HUES48 (cell line): Measurements from ENCODE around the gene SMR3B.

ENCODE experiments used
- H3K27ac ChIP-seq: one replicate; pipeline ENCODE4 v1.7.0; 2013; ENCODE audit warnings: low read depth, low read length, inconsistent platforms
- H3K27me3 ChIP-seq: 2 replicates; pipeline ENCODE4 v1.6.1; 2013; ENCODE audit warnings: mild to moderate bottlenecking, low read length; ENCODE audit not compliant: control insufficient read depth, insufficient read depth
- H3K36me3 ChIP-seq: 2 replicates; pipeline ENCODE4 v1.6.1; 2013; ENCODE audit warnings: low read length; ENCODE audit not compliant: control insufficient read depth, insufficient read depth
- H3K4me1 ChIP-seq: 2 replicates; pipeline ENCODE4 v1.6.1; 2013; ENCODE audit warnings: mild to moderate bottlenecking, low read length; ENCODE audit not compliant: control insufficient read depth, insufficient read depth
- H3K4me3 ChIP-seq: 2 replicates; pipeline ENCODE4 v1.5.1; 2013; ENCODE audit warnings: mild to moderate bottlenecking, low read depth, low read length
- H3K9ac ChIP-seq: 2 replicates; pipeline ENCODE4 v1.6.1; 2013; ENCODE audit warnings: mild to moderate bottlenecking, low read depth, low read length, moderate library complexity
- H3K9me3 ChIP-seq: 2 replicates; pipeline ENCODE4 v1.6.1; 2013; ENCODE audit warnings: low read length; ENCODE audit not compliant: control insufficient read depth, insufficient read depth

Gene SMR3B

DNA sequence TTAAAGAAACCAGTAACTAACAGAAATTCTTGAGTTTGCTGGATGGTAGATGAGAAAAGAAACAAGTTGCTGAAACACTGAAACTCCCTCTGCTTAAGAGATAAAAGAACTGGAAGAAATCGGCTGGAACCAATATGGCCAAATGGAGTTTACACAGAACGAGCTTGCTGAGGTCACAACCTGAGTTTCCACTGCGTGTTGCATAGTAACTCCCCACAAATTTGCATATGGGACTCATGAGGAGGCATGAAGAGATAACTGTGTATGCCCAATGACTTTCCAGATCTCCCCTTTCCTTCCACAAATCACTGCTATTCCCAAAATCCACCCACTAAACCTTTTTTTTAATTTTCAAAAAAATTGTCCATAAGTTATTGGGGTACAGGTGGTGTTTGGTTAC, 10.2 kb upstream of the SMR3B start:
- Histone ChIP-seq H3K9ac (no peak overlapping the region), H3K4me3 (no peak overlapping the region), H3K27ac (no peak overlapping the region), H3K36me3 (no peaks in the 10 kb centered on the region), H3K9me3 (no peaks in the 10 kb centered on the region), H3K4me1 (no peaks in the 10 kb centered on the region), H3K27me3 (no peaks in the 10 kb centered on the region)

GRCh38 chr4:70380578-70380977, 2.4 kb upstream of the SMR3B start:
- no peaks in the 10 kb centered on the region for H3K9me3 ChIP-seq
- H3K4me3 ChIP-seq = no peak overlapping the region
- no peak overlapping the region for H3K27ac ChIP-seq

DNA sequence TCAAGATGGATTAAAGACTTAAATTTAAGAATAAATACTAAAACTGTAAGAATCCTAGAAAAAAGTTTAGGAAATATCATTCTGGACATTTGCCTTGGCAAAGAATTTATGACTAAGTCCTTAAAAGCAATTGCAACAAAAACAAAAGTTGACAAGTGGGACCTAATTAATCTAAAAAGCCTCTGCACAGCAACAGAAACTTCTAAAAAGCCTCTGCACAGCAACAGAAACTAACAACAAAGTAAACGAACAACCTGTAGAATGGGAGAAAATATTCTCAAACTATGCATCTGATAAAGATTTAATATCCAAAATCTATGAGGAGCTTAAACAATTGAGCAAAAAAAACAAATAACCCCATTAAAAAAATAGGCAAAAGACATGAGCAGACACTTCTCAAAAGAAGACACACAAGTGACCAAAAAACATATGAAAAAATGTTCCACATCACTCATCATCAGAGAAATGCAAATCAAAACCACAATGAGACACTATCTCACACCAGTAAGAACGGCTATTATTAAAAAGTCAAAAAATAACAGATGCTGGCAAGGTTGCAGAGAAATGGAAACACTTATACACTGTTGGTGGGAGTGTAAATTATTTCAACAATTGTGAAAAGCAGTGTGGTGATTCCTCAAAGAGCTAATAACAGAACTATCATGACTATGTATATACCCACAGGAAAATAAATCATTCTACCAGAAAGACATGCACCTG, 9.3 kb downstream of the SMR3B start:
- Histone ChIP-seq H3K9ac (no peak overlapping the region), H3K4me1 (no peaks in the 10 kb centered on the region), H3K36me3 (no peaks in the 10 kb centered on the region), H3K4me3 (no peak overlapping the region), H3K27me3 (no peaks in the 10 kb centered on the region), H3K27ac (no peak overlapping the region), H3K9me3 (no peaks in the 10 kb centered on the region)

More at GRCh38 chr4:70380578-70380977, 2.4 kb upstream of the SMR3B start:
- H3K9ac ChIP-seq = no peak overlapping the region
- H3K4me1 ChIP-seq = no peaks in the 10 kb centered on the region
- H3K36me3 ChIP-seq = no peaks in the 10 kb centered on the region
- no peaks in the 10 kb centered on the region for H3K27me3 ChIP-seq

- H3K27ac ChIP-seq = no peak within 1 kb of the TSS
- no peak within 1 kb of the TSS for H3K9ac ChIP-seq
- no peak within 1 kb of the TSS for H3K4me3 ChIP-seq
- H3K4me1 ChIP-seq = no peaks in the 10 kb centered on the region
- no peaks in the 10 kb centered on the region for H3K27me3 ChIP-seq
- H3K9me3 ChIP-seq = no peaks in the 10 kb centered on the region
- H3K36me3 ChIP-seq = no peaks in the 10 kb centered on the region
Measured at GRCh38 chr4:70397580-70397979, 14.6 kb downstream of the SMR3B start, which contains the start of gene OPRPN. OPRPN (plus strand) TSS chr4:70397940; CDS start chr4:70399286, 1,346 bp downstream.

DNA sequence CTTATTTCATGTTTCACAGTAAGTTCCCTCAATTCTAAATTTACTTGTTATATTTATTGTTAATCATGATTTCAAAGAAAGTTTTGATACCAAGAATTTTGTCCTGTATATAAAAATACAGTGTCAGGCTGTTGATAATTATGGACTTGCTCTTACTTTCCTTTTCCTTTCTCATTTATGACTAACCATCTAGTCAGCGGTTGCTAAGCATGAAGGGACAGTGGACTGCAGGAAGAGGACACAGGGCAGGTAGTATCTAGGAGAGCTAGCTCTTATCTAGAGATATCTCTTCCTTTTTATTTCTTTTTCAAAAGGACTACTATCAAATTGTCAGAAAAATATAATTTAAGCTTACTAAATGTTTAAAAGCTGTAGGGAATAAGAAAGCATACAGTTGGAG, 16.4 kb downstream of the SMR3B start:
- no peak overlapping the region for H3K9ac ChIP-seq
- H3K27me3 ChIP-seq = no peaks in the 10 kb centered on the region
- H3K4me1 ChIP-seq = no peaks in the 10 kb centered on the region
- no peak overlapping the region for H3K27ac ChIP-seq
- no peaks in the 10 kb centered on the region for H3K9me3 ChIP-seq
- H3K4me3 ChIP-seq = no peak overlapping the region
- H3K36me3 ChIP-seq = no peaks in the 10 kb centered on the region

GRCh38 chr4:70402762-70403161, 19.8 kb downstream of the SMR3B start:
- no peaks in the 10 kb centered on the region for H3K9me3 ChIP-seq
- no peaks in the 10 kb centered on the region for H3K4me1 ChIP-seq
- H3K27ac ChIP-seq = no peak overlapping the region
- H3K9ac ChIP-seq = no peak overlapping the region
- no peaks in the 10 kb centered on the region for H3K36me3 ChIP-seq
- H3K27me3 ChIP-seq = no peaks in the 10 kb centered on the region
- no peak overlapping the region for H3K4me3 ChIP-seq

DNA sequence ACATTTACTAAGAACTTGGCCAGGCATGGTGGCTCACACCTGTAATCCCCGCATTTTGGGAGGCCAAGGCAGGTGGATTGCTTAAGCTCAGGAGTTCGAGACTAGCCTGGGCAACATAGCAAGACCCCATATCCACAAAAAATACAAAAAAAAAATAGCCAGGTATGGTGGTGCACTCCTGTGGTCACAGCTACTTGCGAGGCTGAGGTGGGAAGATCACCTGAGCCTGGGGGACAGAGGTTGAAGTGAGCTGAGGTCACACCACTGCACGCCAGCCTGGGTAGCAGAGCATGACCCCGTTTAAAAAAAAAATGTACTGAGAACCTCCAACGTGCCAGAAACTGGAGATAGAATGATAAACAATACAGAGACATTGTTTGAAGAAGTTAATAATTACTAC, 22.8 kb downstream of the SMR3B start:
- Histone ChIP-seq H3K9me3 (no peaks in the 10 kb centered on the region), H3K36me3 (no peaks in the 10 kb centered on the region), H3K27ac (no peak overlapping the region), H3K9ac (no peak overlapping the region), H3K4me3 (no peak overlapping the region), H3K4me1 (no peaks in the 10 kb centered on the region), H3K27me3 (no peaks in the 10 kb centered on the region)

DNA sequence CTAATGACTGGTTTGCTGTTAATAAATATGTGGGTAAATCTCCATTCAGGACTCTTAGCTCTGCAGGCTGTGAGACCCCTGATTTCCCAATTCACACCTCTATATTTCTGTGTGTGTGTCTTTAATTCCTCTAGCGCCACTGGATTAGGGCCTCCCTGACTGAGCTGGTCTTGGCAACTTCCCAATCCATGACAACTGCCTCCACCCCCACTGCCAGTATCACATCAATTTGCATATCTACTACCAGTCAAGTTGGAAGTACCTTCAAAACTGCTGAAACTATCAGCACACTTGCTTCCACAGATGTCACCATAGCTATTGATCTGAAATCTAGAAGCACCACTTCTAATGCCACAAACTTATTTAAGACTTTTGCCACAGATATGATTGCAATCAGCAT, 42.4 kb downstream of the SMR3B start:
- Histone ChIP-seq H3K4me3 (no peak overlapping the region), H3K27ac (no peak overlapping the region), H3K27me3 (no peaks in the 10 kb centered on the region), H3K36me3 (no peaks in the 10 kb centered on the region), H3K9ac (no peak overlapping the region), H3K4me1 (no peaks in the 10 kb centered on the region), H3K9me3 (peaks cover 13% of the 10 kb centered on the region)

DNA sequence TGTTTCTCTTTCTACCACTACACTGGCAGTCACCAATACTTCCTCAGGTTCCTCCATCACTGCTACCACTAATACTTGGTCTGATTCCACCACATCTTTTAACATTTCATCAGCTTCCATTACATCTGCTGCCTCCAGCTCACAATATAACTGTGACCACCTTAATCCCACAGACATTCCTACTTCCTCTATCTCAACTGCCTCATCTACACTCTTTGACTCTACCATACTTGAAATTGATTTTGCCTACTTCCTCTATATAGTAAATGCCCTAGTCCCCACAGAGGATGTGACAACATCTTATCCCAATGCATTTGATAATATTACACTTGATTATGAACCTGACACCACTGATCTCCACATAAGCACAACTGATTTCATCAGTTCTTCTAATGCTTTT, 43.9 kb downstream of the SMR3B start:
- no peak overlapping the region for H3K4me3 ChIP-seq
- H3K36me3 ChIP-seq = no peaks in the 10 kb centered on the region
- H3K9ac ChIP-seq = no peak overlapping the region
- H3K9me3 ChIP-seq = peaks cover 13% of the 10 kb centered on the region
- H3K27ac ChIP-seq = no peak overlapping the region
- H3K27me3 ChIP-seq = no peaks in the 10 kb centered on the region
- no peaks in the 10 kb centered on the region for H3K4me1 ChIP-seq

- no peak overlapping the region for H3K9ac ChIP-seq
- H3K9me3 ChIP-seq = no peaks in the 10 kb centered on the region
- H3K4me1 ChIP-seq = no peaks in the 10 kb centered on the region
- no peak overlapping the region for H3K27ac ChIP-seq
- no peak overlapping the region for H3K4me3 ChIP-seq
- H3K27me3 ChIP-seq = no peaks in the 10 kb centered on the region
- H3K36me3 ChIP-seq = no peaks in the 10 kb centered on the region
Measured at GRCh38 chr4:70437197-70437596, 54.3 kb downstream of the SMR3B start.
